ENCODE measurements around the gene SLFN12L.
"Not testable (repeated sequence)": the region's sequence is repeated elsewhere in the genome, so short reads cannot be mapped to it uniquely, and the experiment has no call there.

SLFN12L gene

DNA sequence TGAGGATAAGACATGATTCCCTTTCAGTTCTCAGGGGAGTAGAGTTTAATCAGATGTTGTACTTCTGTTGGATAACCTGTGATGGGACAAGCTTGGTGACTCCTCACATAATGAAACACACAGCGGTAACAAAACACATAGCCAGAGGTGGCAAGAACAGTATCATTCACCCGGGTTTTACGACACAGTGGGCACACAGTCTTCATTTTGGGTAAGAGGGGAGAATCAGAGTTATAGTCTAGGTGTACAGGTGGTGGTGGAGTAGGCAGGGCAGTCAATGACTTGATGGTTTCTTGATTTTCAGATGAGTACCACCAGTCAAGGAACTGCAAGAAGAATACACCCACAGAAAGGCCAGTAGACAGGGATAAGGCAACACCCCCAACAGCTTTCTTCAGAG lies 38.3 kb upstream of the SLFN12L start:
- TF ChIP-seq, protein P1, sequence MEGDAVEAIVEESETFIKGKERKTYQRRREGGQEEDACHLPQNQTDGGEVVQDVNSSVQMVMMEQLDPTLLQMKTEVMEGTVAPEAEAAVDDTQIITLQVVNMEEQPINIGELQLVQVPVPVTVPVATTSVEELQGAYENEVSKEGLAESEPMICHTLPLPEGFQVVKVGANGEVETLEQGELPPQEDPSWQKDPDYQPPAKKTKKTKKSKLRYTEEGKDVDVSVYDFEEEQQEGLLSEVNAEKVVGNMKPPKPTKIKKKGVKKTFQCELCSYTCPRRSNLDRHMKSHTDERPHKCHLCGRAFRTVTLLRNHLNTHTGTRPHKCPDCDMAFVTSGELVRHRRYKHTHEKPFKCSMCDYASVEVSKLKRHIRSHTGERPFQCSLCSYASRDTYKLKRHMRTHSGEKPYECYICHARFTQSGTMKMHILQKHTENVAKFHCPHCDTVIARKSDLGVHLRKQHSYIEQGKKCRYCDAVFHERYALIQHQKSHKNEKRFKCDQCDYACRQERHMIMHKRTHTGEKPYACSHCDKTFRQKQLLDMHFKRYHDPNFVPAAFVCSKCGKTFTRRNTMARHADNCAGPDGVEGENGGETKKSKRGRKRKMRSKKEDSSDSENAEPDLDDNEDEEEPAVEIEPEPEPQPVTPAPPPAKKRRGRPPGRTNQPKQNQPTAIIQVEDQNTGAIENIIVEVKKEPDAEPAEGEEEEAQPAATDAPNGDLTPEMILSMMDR (conservative IDR thresholded peaks at IDR 0.05; ENCODE audit: low read depth, low read length), result no peak
- no peak for DNase-seq (ENCODE audit: low read depth)
- no peak overlapping the region for H3K4me3 ChIP-seq (ENCODE audit: low read length)

DNA sequence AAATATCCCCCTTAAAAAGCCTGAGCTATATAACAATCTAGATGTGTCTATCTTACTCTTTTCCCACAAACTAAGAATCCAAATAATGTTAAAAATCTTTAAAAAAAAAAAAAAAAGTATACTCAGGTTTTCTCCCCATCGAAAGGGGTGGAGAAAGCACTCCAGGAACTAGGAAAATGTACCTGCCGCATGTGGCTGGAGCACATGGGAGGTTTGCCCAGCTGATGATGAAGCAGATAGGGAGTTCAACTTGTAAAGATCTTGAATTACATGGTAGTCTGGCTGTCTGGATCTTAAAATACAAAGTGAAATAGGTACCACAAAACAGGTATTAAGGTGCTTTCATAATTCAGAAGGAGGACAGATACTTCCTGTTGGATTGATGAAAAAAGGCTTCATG lies 31.9 kb upstream of the SLFN12L start:
- DNase-seq (ENCODE audit: low read depth), result no peak
- H3K4me3 ChIP-seq (ENCODE audit: low read length), result no peak overlapping the region
- TF ChIP-seq, protein P1 (conservative IDR thresholded peaks at IDR 0.05; ENCODE audit: low read depth, low read length), result no peak

DNA sequence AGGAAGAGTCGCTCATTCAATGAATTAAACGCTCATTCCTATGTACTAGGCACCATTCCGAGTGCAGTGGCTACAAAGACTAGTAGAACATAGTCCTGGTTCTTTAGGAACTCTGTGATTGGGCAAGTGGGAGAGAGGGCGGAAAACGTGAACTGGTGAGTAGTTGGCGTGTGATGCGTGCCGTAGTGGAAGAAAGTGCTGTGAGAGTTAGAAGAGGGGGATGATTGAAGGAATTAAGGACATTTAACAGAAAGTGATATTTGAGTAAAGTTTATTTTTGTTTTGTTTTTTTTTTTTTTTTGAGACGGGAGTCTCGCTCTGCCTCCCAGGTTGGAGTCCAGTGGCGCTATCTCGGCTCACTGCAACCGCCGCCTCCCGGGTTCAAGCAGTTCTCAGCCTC lies 31.1 kb upstream of the SLFN12L start:
- DNase-seq (ENCODE audit: low read depth), result no peak
- TF ChIP-seq, protein P1 (conservative IDR thresholded peaks at IDR 0.05; ENCODE audit: low read depth, low read length), result no peak
- H3K4me3 ChIP-seq (ENCODE audit: low read length), result peak overlapping the region; percentile 100

DNA sequence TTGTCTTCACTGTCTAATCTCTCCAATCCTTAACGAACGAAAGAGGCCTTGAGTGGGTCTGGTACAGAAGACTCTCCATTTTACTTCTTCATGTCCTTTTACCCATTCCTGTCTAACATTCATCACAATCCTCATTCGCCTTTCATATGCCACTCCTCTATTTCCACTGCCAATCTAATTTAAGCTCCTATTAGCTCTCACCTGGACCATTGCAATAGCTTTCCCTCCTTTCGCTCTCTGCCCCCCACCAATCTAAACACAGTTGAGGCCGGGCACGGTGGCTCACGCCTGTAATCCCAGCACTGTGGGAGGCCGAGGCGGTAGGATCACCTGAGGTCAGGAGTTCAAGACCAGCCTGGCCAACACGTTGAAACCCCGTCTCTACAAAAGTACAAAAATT lies 29.5 kb upstream of the SLFN12L start:
- H3K4me3 ChIP-seq (ENCODE audit: low read length), result no peak overlapping the region
- TF ChIP-seq, protein P1 (conservative IDR thresholded peaks at IDR 0.05; ENCODE audit: low read depth, low read length), result no peak
- DNase-seq (ENCODE audit: low read depth), result no peak

DNA sequence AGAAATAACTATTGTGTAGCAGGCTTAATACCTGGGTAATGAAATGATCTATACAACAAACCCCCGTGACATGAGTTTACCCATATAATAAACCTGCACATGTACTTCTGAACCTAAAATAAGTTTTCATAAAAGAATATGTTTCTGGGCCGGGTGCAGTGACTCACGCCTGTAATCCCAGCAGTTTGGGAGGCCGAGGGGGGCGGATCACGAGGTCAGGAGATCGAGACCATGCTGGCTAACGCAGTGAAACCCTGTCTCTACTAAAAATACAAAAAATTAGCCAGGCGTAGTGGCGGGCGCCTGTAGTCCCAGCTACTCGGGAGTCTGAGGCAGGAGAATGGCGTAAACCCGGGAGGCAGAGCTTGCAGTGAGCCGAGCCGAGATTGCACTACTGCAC lies 25.7 kb upstream of the SLFN12L start:
- H3K4me3 ChIP-seq (ENCODE audit: low read length); DNase-seq (ENCODE audit: low read depth): not testable (repeated sequence)

DNA sequence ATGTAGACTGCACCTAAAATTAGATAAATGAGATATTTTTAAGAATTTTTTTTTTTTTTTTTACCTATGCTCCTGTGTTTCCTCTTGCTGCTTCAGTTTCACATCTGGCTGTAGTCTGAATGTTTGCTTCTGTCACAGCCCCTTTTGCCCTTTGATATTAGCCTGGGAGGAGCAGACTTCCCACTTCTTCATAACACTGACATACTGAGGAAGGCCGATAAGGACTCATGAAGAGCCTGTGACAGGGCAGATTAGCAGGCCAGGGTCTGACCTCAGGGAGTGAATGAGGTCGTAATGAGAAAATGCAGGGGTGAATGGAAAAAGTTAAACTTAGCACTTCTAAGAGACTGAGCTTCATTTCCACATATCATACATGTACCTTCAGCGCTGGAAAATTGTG lies 23.2 kb upstream of the SLFN12L start, which contains the start of gene SLFN14:
TSS of gene SLFN14 (minus strand) at position 117 of the 400 bp plus-strand sequence. CDS start 2,757 bp downstream, outside the sequence.
- TF ChIP-seq, protein P1 (conservative IDR thresholded peaks at IDR 0.05; ENCODE audit: low read depth, low read length), result no peak
- no peak within 1 kb of the TSS for H3K4me3 ChIP-seq (ENCODE audit: low read length)
- no peak for DNase-seq (ENCODE audit: low read depth)

DNA sequence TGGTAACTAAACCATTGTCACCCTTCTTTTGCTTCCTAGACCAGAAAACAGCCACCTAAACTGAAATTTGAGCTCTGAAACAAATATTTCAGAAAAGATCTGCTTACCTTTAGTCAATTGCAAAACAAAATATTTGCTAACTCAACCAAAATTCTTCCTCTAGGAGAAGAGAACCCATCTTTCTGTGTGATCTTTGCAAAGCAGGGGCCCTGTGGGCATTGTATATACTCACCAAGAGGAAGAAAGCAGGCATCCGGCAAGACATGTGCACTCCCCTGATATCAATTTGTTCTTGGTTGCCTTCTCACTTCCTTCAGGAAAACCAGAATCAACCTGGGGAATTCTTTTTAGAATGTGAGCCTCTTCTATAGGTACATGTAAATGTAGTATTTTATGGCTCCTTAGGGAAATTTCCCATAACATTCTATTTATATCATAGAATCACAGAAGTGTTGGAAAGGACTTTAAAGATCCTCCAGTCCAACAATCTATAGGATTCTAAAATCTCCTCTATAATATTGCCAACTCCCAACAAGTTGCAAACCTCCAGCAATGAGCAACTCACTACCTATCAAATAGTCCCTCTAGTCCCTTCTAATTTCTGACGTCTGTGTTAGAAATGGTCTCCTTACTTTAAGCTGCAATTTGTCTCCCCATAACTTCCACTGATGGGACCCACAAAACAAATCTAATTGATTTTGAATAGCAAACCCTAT lies 22.2 kb upstream of the SLFN12L start:
- no peak for DNase-seq (ENCODE audit: low read depth)
- TF ChIP-seq, protein P1 (conservative IDR thresholded peaks at IDR 0.05; ENCODE audit: low read depth, low read length), result no peak
- H3K4me3 ChIP-seq (ENCODE audit: low read length), result no peak overlapping the region
